Adrenal gland (tissue), 5 donors: ENCODE data around the gene KRTAP10-2.

Source experiments
- CTCF ChIP-seq, 6 experiments: fragments of 450-650 bp in 4 of 6; fragments of 200-600 bp in 2 of 6; sonication (generic) in 1 of 6; IDR thresholded peaks; 1 replicate in 5 of 6; 2 replicates in 1 of 6; pipeline versions ENCODE4 v1.5.1 to v1.8.0; 2016 to 2021; ENCODE audit warnings: antibody characterized with exemption in 6 of 6, mild to moderate bottlenecking in 2 of 6, moderate library complexity in 1 of 6
- POLR2A ChIP-seq, 2 donors: fragments of 450-650 bp; IDR thresholded peaks; one replicate each; pipeline ENCODE4 v1.6.1; 2017; ENCODE audit warnings: antibody characterized with exemption in 2 of 2, mild to moderate bottlenecking in 2 of 2, moderate library complexity in 1 of 2
- donor health status: DM: no; HTN: no; CAD: no.

GRCh38 chr21:44575307-44576024, 24.2 kb upstream of the KRTAP10-2 start:
- no peak for TF ChIP-seq CTCF (IDR thresholded peaks at IDR 0.05)
- no peak for TF ChIP-seq POLR2A (IDR thresholded peaks at IDR 0.05)
